Measurements from ENCODE around the gene PGBD5. TPM values are rescaled to one million over a fixed set of nuclear protein-coding genes. Genes with fewer than 3 reads are reported as not detected.

The PGBD5 gene
- total and polyA plus RNA-seq, 9 of the 15 experiments (the other 6 are each of a cell fraction or from before 2014, with no cell fraction given), result under 0.01 to 0.40 (median 0.10) TPM; not detected in 3

DNA sequence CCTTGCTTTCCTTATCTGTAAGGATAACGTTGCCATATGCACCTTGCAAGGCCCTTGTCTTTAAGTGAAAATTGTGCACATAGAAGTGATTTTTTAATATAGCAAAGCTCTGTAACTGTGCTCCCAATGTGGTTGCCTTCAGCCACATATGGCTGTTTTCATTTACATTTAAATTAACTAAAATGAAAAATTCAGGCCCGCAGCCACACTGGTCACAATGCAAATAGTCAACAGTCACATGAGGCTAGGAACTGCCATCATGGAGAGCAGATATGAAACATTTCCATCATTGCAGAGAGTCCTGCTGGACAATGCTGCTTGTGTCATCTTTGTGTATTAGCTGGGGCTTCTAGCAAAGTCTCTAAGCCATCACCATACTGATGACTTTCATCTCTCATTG lies 83.4 kb downstream of the PGBD5 start:
- Histone ChIP-seq H3K9me3 (replicated peaks; ENCODE audit: control insufficient read depth, insufficient read depth, low read depth, low read length) (no peaks in the 10 kb centered on the region; the same call in 1 of the 2 replicates), H3K79me2 (ENCODE audit: control insufficient read depth, insufficient read depth, low read length) (no peaks in the 10 kb centered on the region), H3K9ac (ENCODE audit: insufficient read depth in 1 of 2, low read depth in 2 of 2, low read length in 2 of 2) (no peak overlapping the region), H2AFZ (ENCODE audit: low read depth, low read length) (no peak overlapping the region), H3K27me3 (ENCODE audit: control insufficient read depth in 2 of 2, insufficient read depth in 2 of 2, low read length in 2 of 2) (peaks cover 42 to 55% of the 10 kb centered on the region in 2 experiments), H3K27ac (ENCODE audit: extremely low read depth, low read depth, low read length) (no peak overlapping the region), H3K4me1 (replicated peaks in 1 of 2; ENCODE audit: control insufficient read depth in 2 of 2, insufficient read depth in 2 of 2, low read length in 2 of 2) (no peaks in the 10 kb centered on the region), H4K20me1 (replicated peaks; ENCODE audit: control insufficient read depth, insufficient read depth, low read length) (no peaks in the 10 kb centered on the region), H3K4me3 (no peak overlapping the region), H3K9me1 (ENCODE audit: control insufficient read depth, insufficient read depth, low read length) (no peaks in the 10 kb centered on the region), H3K4me2 (ENCODE audit: insufficient read depth, low read length) (no peak overlapping the region), H3K36me3 (ENCODE audit: control insufficient read depth, insufficient read depth, low read length) (no peaks in the 10 kb centered on the region)
- no TSS peak for BruUV-seq (replicated peaks)
- ChIA-PET POLR2A (interaction anchor here (1.0 kb wide), 1 partner anchor 10 kb away, joined by 3 read pairs; no protein-coding TSS in a partner anchor), CTCF (ENCODE audit: low intra/inter-chr PET ratio) (no interaction called here)
- intact Hi-C loops (cut with micrococcal nuclease), result loop anchor here (10.0 kb wide), 1 partner anchor 432 kb away; no protein-coding TSS in a partner anchor
- TF ChIP-seq ZZZ3 (IDR thresholded peaks at IDR 0.05), result no peak
- no peak for TF ChIP-seq CBX5 (IDR thresholded peaks at IDR 0.05; ENCODE audit: borderline replicate concordance, low read depth)
- no peak for TF ChIP-seq ETV1 (tag; conservative IDR thresholded peaks at IDR 0.05; ENCODE audit: low read depth)
- no peak for TF ChIP-seq NRF1 (conservative IDR thresholded peaks at IDR 0.05 in 1 of 2, IDR thresholded peaks at IDR 0.05 in 1 of 2)
- no peak for TF ChIP-seq ZNF324 (CRISPR knock-in tag; IDR thresholded peaks at IDR 0.05)
- TF ChIP-seq XRCC3 (IDR thresholded peaks at IDR 0.05), result no peak
- no peak for TF ChIP-seq GTF2F1 (IDR thresholded peaks at IDR 0.05; ENCODE audit: low read depth, low read length)
- no peak for TF ChIP-seq RBFOX2 (IDR thresholded peaks at IDR 0.05; ENCODE audit: low read depth, low read length)
- ATAC-seq, result no peak
- 2% methylated on average over 2 of the region's 2 CpGs for WGBS (ENCODE audit: insufficient coverage, low coverage, missing lambda C conversion rate)
- no peak for DNase-seq (ENCODE audit: extremely low read depth in 1 of 4, low spot score in 3 of 4)
- FAIRE-seq, result no peak
- in situ Hi-C loops (cut with MboI), result no loop called here

Measured in K562 (cell line).